Stimulated activated CD8-positive, alpha-beta memory T cell treated with anti-CD3 and anti-CD28 coated beads, Interleukin-15, amount 100 ng/mL, for 4 hours (primary cell): ENCODE measurements around the gene REPIN1.

Experiments used
- DNase-seq, 2 donors: peaks; one replicate each; pipeline ENCODE4 v3.0.0-alpha.2; 2020; ENCODE audit warnings: low read depth in 2 of 2

Gene REPIN1

GRCh38 chr7:150407588-150408392, 39.2 kb downstream of the REPIN1 start:
- no peak for DNase-seq

- DNase-seq: no peak
Measured at GRCh38 chr7:150408393-150409299, 40.0 kb downstream of the REPIN1 start.

GRCh38 chr7:150409300-150410030, 40.8 kb downstream of the REPIN1 start:
- no peak for DNase-seq

- no peak for DNase-seq
Measured at GRCh38 chr7:150410131-150410530, 41.5 kb downstream of the REPIN1 start.

GRCh38 chr7:150410680-150411346, 42.2 kb downstream of the REPIN1 start:
- no peak for DNase-seq

GRCh38 chr7:150411606-150412005, 43.0 kb downstream of the REPIN1 start:
- no peak for DNase-seq

- DNase-seq: no peak
Measured at GRCh38 chr7:150412016-150412415, 43.4 kb downstream of the REPIN1 start.

GRCh38 chr7:150412518-150413488, 44.2 kb downstream of the REPIN1 start:
- DNase-seq: no peak

- DNase-seq: no peak
Measured at GRCh38 chr7:150413640-150414081, 45.0 kb downstream of the REPIN1 start.

- DNase-seq: no peak
Measured at GRCh38 chr7:150415161-150416153, 46.8 kb downstream of the REPIN1 start.

GRCh38 chr7:150417239-150417638, 48.6 kb downstream of the REPIN1 start:
- DNase-seq: no peak

GRCh38 chr7:150417863-150418262, 49.2 kb downstream of the REPIN1 start:
- no peak for DNase-seq

GRCh38 chr7:150420242-150420641, 51.6 kb downstream of the REPIN1 start:
- DNase-seq: no peak

- DNase-seq: peak; percentile 62 to 68
Measured at GRCh38 chr7:150420987-150421674, 52.5 kb downstream of the REPIN1 start.

- DNase-seq: no peak
Measured at GRCh38 chr7:150421831-150422230, 53.2 kb downstream of the REPIN1 start.
